Psoas muscle (tissue), 8 donors: ENCODE data around the gene ARRDC2. TPM values are rescaled to one million over a fixed set of nuclear protein-coding genes. Genes with fewer than 3 reads are reported as not detected.
"Not testable (repeated sequence)": the region's sequence is repeated elsewhere in the genome, so short reads cannot be mapped to it uniquely, and the experiment has no call there.

Experiments used
- ATAC-seq, 4 donors: fragments of 200-7000 bp; cut with Tn5 transposase; one replicate each; pipeline ENCODE4 v1.9.1; 2020; ENCODE audit warnings: moderate library complexity in 3 of 4, mild to moderate bottlenecking in 2 of 4
- DNase-seq, 2 donors: peaks; one replicate each; pipeline ENCODE4 v3.0.0-alpha.2; 2020
- H3K27ac ChIP-seq: fragments of 200-600 bp; one replicate; pipeline ENCODE4 v1.8.0; 2022
- H3K27me3 ChIP-seq, 3 donors: fragments of 200-600 bp in 1 of 3; one replicate each; pipeline versions ENCODE4 v1.6.1 to v1.8.0; 2013 to 2022; ENCODE audit warnings: low read length in 2 of 3, mild to moderate bottlenecking in 2 of 3, moderate library complexity in 1 of 3; ENCODE audit not compliant: insufficient read depth in 3 of 3
- H3K36me3 ChIP-seq, 2 donors: fragments of 200-600 bp in 1 of 2; one replicate each; pipeline versions ENCODE4 v1.6.1 to v1.8.0; 2013 to 2022; ENCODE audit warnings: low read depth in 1 of 2, mild to moderate bottlenecking in 1 of 2, moderate library complexity in 1 of 2; ENCODE audit not compliant: insufficient read depth in 1 of 2
- H3K4me1 ChIP-seq: fragments of 200-600 bp; one replicate; pipeline ENCODE4 v1.8.0; 2022
- H3K4me3 ChIP-seq: fragments of 200-600 bp; one replicate; pipeline ENCODE4 v1.8.0; 2022; ENCODE audit warnings: mild to moderate bottlenecking
- H3K9me3 ChIP-seq: fragments of 200-600 bp; one replicate; pipeline ENCODE4 v1.8.0; 2022
- WGBS, 3 donors: extraction: QIAGEN DNeasy Blood & Tissue Kit; methylation state at CpG; one replicate each; pipeline versions ENCODE4 v1.1.6 to v1.1.7; 2013; 5-methylcytosine and 5-hydroxymethylcytosine counted together
- intact Hi-C, 2 donors: fragments of 100-400 bp; cut with DNase I; formaldehyde crosslinking; loops; one replicate each; pipeline versions ENCODE4 v1.11.0 to v1.14.2; 2022
- polyA plus RNA-seq, 3 donors: library from polyadenylated mRNA; stranded (reverse); fragments of 200-250 nt; gene quantifications; one replicate each; pipeline ENCODE4 v1.2.3, GENCODE V29; 2013
- total RNA-seq, 4 donors: library from RNA; stranded (reverse); fragmentation: NEBNext Ultra II Directional in 2 of 4; extraction: Animal tissue kit (Norgen Biotek cat#: 25700) in 2 of 4; gene quantifications; one replicate each; pipeline versions ENCODE4 v1.2.1 to v1.2.4, GENCODE V29; 2021 to 2023
- TF ChIP-seq, protein P1 (sequence below): fragments of 200-600 bp; IDR thresholded peaks from one replicate; pipeline ENCODE4 v1.8.0; 2022; ENCODE audit warnings: antibody characterized with exemption
- donor health status: healthy with polysubstance abuse.
- donor health status: DM: no; HTN: no; CAD: no; lungs with moderate emphysema.
- donor health status: Bipolar disorder and iron deficiency.
- donor health status: healthy.
- donor health status: DM: yes; HTN: yes; CAD: no.
- donor health status: DM: no; HTN: no; CAD: no.
- donor health status: DM: no; HTN: no; CAD: no.
- donor health status: DM: yes; HTN: yes; CAD: no.

The ARRDC2 gene
- total and polyA plus RNA-seq, 7 donors, result 43.4 to 399 (median 173) TPM

DNA sequence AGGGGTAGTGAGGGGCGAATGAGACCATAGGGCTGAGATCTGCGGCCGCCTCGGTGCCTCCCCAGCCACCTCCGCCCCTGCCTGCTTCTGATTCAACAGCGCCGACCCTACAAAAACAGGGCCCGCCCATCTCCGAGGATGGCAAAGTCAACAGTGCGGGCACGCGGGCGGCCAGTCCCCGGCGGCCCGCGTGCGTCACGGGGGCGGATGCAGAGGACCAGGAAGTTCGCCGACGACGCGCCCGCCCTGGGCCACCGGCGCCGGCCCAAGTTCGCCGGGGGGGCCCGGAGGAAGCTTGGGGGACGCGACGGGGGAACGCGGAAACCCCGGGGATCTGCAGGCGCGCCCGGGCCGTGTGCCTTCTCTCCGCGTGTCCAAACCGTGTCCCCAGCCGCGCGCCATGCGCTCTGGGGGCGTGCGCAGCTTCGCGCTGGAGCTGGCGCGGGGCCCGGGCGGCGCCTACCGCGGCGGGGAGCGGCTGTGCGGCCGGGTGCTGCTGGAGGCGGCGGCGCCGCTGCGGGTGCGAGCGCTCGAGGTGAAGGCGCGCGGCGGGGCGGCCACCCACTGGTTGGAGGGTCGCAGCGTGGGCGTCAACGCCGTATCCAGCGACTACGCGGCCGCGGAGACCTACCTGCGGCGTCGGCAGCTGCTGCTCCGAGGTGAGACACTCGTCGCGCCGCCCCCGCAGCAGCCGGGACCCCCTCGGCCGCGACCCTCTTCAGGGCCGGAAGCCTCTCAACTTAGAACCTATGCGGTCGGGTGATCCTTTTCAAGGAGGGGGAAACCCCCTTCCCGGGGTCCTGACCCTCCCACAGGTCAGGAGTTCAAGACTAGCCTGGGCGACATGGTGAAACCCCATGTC is 6.8 kb upstream of the ARRDC2 start:
- Histone ChIP-seq H3K36me3 (no peaks in the 10 kb centered on the region), H3K4me3 (peak overlapping the region; percentile 73), H3K9me3 (no peaks in the 10 kb centered on the region), H3K27ac (peak overlapping the region; percentile 69), H3K4me1 (no peaks in the 10 kb centered on the region), H3K27me3 (peaks cover 0 to 19% (median 0%) of the 10 kb centered on the region in 3 donors)
- intact Hi-C loops, result loop anchor here in 1 of 2 donors (10.0 kb wide), 1 partner anchor 154 kb away; the partner anchor contains the start of gene PIK3R2
- 0 to 1% (median 1%) methylated on average over 67 to 105 of the region's 105 CpGs for WGBS, 3 donors
- TF ChIP-seq, protein P1, sequence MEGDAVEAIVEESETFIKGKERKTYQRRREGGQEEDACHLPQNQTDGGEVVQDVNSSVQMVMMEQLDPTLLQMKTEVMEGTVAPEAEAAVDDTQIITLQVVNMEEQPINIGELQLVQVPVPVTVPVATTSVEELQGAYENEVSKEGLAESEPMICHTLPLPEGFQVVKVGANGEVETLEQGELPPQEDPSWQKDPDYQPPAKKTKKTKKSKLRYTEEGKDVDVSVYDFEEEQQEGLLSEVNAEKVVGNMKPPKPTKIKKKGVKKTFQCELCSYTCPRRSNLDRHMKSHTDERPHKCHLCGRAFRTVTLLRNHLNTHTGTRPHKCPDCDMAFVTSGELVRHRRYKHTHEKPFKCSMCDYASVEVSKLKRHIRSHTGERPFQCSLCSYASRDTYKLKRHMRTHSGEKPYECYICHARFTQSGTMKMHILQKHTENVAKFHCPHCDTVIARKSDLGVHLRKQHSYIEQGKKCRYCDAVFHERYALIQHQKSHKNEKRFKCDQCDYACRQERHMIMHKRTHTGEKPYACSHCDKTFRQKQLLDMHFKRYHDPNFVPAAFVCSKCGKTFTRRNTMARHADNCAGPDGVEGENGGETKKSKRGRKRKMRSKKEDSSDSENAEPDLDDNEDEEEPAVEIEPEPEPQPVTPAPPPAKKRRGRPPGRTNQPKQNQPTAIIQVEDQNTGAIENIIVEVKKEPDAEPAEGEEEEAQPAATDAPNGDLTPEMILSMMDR, result no peak
- DNase-seq (peak; percentile 92), ATAC-seq (peak; percentile 52 to 76 (median 68))

DNA sequence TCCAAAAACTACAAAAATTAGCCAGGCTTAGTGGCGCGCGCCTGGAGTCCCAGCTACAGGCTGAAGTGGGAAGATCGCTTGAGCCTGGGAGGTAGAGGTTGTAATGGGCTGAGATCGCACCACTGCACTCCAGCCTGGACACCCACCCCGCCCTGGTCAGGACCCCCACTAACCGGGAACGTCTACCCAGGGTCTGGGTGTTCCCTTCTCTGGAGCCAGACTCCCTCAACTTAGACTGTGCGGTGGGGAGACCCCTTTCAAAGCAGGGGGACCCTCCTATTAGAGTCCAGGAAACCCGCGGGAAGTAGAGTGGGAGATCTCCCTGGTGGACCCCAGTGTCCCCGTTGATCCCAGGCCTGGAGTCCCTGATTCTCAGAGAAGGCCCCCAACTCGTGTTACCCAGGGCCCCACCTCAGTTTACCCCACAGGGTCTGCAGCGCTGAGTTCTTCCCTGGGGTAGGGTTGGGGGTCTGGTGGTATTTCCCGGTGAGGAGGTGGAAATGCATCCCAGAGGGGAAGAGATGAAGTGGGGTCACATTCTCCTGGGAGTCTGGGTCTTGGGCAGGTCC is 6.1 kb upstream of the ARRDC2 start:
- DNase-seq, result peak in 1 of 2 donors; percentile 21
- H3K4me3 ChIP-seq, result peak overlapping the region; percentile 73
- no peak for ATAC-seq
- TF ChIP-seq, protein P1, result no peak
- intact Hi-C loops, result loop anchor here in 1 of 2 donors (10.0 kb wide), 1 partner anchor 153 kb away; the partner anchor contains the start of gene PIK3R2
- WGBS, 3 donors, result 36 to 40% (median 39%) methylated on average over 15 of the region's 15 CpGs
- H3K9me3 ChIP-seq, result no peaks in the 10 kb centered on the region
- H3K4me1 ChIP-seq, result peaks cover 3% of the 10 kb centered on the region
- H3K27ac ChIP-seq, result peak overlapping the region; percentile 69
- peaks cover 0 to 19% (median 0%) of the 10 kb centered on the region in 3 donors for H3K27me3 ChIP-seq
- H3K36me3 ChIP-seq, result no peaks in the 10 kb centered on the region

DNA sequence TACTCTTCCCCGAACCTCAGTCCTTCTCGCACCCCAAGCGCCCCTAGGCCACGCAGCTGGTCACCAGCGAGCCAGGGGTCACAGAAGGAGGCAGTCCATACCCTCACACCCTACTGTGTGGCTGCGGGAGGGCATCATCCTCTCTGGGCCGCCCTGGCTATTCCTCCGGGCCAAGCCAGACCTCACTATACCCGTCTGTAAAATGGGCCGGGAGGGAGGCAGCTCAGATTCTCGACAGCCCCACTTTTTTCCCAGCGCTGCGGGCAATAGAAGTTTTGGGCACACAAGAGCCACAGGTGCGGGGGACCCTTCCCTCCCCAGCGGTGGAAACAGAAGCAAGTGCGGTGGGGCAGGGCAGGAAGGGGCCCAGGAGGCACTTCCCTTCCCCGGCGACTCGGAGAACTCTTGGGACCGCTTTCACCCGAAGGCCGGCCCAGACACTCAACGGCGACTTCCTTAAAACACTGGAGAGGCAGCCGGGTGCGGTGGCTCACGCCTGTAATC is 5.6 kb upstream of the ARRDC2 start:
- no peak overlapping the region for H3K27ac ChIP-seq
- TF ChIP-seq, protein P1, result no peak
- 77 to 82% (median 79%) methylated on average over 27 of the region's 27 CpGs for WGBS, 3 donors
- peaks cover 3% of the 10 kb centered on the region for H3K4me1 ChIP-seq
- intact Hi-C loops, result loop anchor here in 1 of 2 donors (10.0 kb wide), 1 partner anchor 152 kb away; the partner anchor contains the start of gene PIK3R2
- ATAC-seq, result no peak
- H3K36me3 ChIP-seq, result no peaks in the 10 kb centered on the region
- DNase-seq, result peak; percentile 45 to 57
- no peaks in the 10 kb centered on the region for H3K9me3 ChIP-seq
- peaks cover 0 to 19% (median 0%) of the 10 kb centered on the region in 3 donors for H3K27me3 ChIP-seq
- peak overlapping the region; percentile 73 for H3K4me3 ChIP-seq

DNA sequence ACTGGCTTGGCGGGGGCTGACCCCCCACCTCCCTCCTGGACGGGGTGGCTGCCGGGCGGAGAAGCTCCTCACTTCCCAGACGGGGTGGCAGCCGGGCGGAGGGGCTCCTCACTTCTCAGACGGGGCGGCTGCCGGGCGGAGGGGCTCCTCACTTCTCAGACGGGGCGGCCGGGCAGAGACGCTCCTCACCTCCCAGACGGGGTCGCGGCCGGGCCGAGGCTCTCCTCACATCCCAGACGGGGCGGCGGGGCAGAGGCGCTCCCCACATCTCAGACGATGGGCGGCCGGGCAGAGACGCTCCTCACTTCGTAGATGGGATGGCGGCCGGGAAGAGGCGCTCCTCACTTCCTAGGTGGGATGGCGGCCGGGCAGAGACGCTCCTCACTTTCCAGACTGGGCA is 2.2 kb upstream of the ARRDC2 start:
- Histone ChIP-seq H3K4me1 (peaks cover 11% of the 10 kb centered on the region), H3K36me3 (peaks cover 0 to 19% of the 10 kb centered on the region in 2 donors), H3K27me3 (peaks cover 0 to 19% (median 0%) of the 10 kb centered on the region in 3 donors)
- DNase-seq, H3K27ac ChIP-seq, ATAC-seq, H3K4me3 ChIP-seq, H3K9me3 ChIP-seq: not testable (repeated sequence)
- 91 to 93% (median 91%) methylated on average over 9 to 34 of the region's 35 CpGs for WGBS, 3 donors
- intact Hi-C loops, result loop anchor here in 1 of 2 donors (10.0 kb wide), 1 partner anchor 149 kb away; the partner anchor contains the start of gene PIK3R2
